HEK293 (cell line): ENCODE measurements around the gene MED20.
A peak's percentile ranks its signal among the peaks of the same experiment; 100 is the strongest.

ENCODE experiments used
- CTCF ChIA-PET: fragments of 350-600 bp; formaldehyde crosslinking; extraction: SDS; loops from one replicate; lab custom pipeline; 2021; ENCODE audit warnings: antibody characterized with exemption; lab: Yijun Ruan, JAX
- POLR2A ChIA-PET: fragments of 300-600 bp; formaldehyde crosslinking; extraction: SDS; loops from one replicate; lab custom pipeline; 2020; ENCODE audit warnings: antibody characterized with exemption, inconsistent platforms; lab: Yijun Ruan, JAX
- H3K27ac ChIP-seq: fragments of 200-500 bp; sonication (Bioruptor generic); 2 replicates; pipeline ENCODE4 v1.5.1; 2014; ENCODE audit warnings: low read depth, low read length, control low read depth, inconsistent platforms; ENCODE audit errors: extremely low read depth
- H3K36me3 ChIP-seq, 2 experiments: fragments of 200-500 bp in 1 of 2; sonication (Bioruptor generic) in 1 of 2; 1 replicate in 1 of 2; 2 replicates in 1 of 2; pipeline ENCODE4 v1.5.1; 2014 to 2017; ENCODE audit warnings: inconsistent platforms in 2 of 2, low read length in 2 of 2; ENCODE audit not compliant: control insufficient read depth in 2 of 2, insufficient read depth in 1 of 2
- H3K4me1 ChIP-seq: fragments of 200-500 bp; sonication (Bioruptor generic); 2 replicates; pipeline ENCODE4 v1.5.1; 2014; ENCODE audit warnings: mild to moderate bottlenecking, low read length, inconsistent platforms; ENCODE audit not compliant: control insufficient read depth, insufficient read depth
- H3K4me3 ChIP-seq: 2 replicates; pipeline ENCODE4 v1.5.1; 2011; ENCODE audit warnings: low read depth, mild to moderate bottlenecking, control low read depth, low read length, moderate library complexity
- H3K9me3 ChIP-seq: fragments of 200-500 bp; sonication (Bioruptor generic); 2 replicates; pipeline ENCODE4 v1.5.1; 2014; ENCODE audit warnings: low read depth, low read length, inconsistent platforms; ENCODE audit not compliant: control insufficient read depth, insufficient read depth
- SCRT2 ChIP-seq: fragments of 450-650 bp; formaldehyde crosslinking; IDR thresholded peaks from 2 replicates; pipeline ENCODE4 v1.5.1; 2016; ENCODE audit warnings: missing biosample characterization, missing genetic modification characterization
- TCF7L2 ChIP-seq: IDR thresholded peaks from 2 replicates; pipeline ENCODE4 v1.6.1; 2011; ENCODE audit warnings: low read depth, mild to moderate bottlenecking, inconsistent platforms, low read length, moderate library complexity, borderline replicate concordance
- WT1 ChIP-seq: fragments of 450-650 bp; formaldehyde crosslinking; IDR thresholded peaks from 2 replicates; pipeline ENCODE4 v1.5.1; 2016; ENCODE audit warnings: missing biosample characterization, missing genetic modification characterization
- ZBTB17 ChIP-seq: fragments of 450-650 bp; formaldehyde crosslinking; IDR thresholded peaks from 2 replicates; pipeline ENCODE4 v1.5.1; 2016; ENCODE audit warnings: missing biosample characterization, missing genetic modification characterization
- ZNF146 ChIP-seq: fragments of 450-650 bp; formaldehyde crosslinking; IDR thresholded peaks from 2 replicates; pipeline ENCODE4 v1.5.1; 2016; ENCODE audit warnings: missing biosample characterization, missing genetic modification characterization
- ZNF19 ChIP-seq: fragments of 450-650 bp; formaldehyde crosslinking; IDR thresholded peaks from 2 replicates; pipeline ENCODE4; 2016; ENCODE audit warnings: missing biosample characterization, missing genetic modification characterization, low read depth
- ZNF324 ChIP-seq: fragments of 450-650 bp; formaldehyde crosslinking; IDR thresholded peaks from 2 replicates; pipeline ENCODE4 v1.5.1; 2016; ENCODE audit warnings: missing biosample characterization, missing genetic modification characterization
- ZNF354C ChIP-seq: fragments of 450-650 bp; formaldehyde crosslinking; IDR thresholded peaks from 2 replicates; pipeline ENCODE4 v1.5.1; 2016; ENCODE audit warnings: missing biosample characterization, missing genetic modification characterization, low read depth, borderline replicate concordance
- ZNF561 ChIP-seq: fragments of 450-650 bp; IDR thresholded peaks from 2 replicates; pipeline ENCODE4 v1.5.1; 2018; ENCODE audit warnings: missing biosample characterization, missing genetic modification characterization, borderline replicate concordance
- ZNF623 ChIP-seq: fragments of 450-650 bp; formaldehyde crosslinking; IDR thresholded peaks from 2 replicates; pipeline ENCODE4 v1.5.1; 2016; ENCODE audit warnings: missing biosample characterization, missing genetic modification characterization
- TF ChIP-seq, protein P1 (sequence below): fragments of 450-650 bp; formaldehyde crosslinking; IDR thresholded peaks from 2 replicates; pipeline ENCODE4 v1.5.1; 2016; ENCODE audit warnings: missing biosample characterization, missing genetic modification characterization, borderline replicate concordance
- TF ChIP-seq, protein P2 (sequence below): fragments of 450-650 bp; formaldehyde crosslinking; IDR thresholded peaks from 2 replicates; pipeline ENCODE4 v1.5.1; 2016; ENCODE audit warnings: missing biosample characterization, missing genetic modification characterization
- TF ChIP-seq, protein P3 (sequence below): fragments of 450-650 bp; formaldehyde crosslinking; IDR thresholded peaks from 2 replicates; pipeline ENCODE4 v1.5.1; 2016; ENCODE audit warnings: missing biosample characterization, missing genetic modification characterization

MED20 gene

DNA sequence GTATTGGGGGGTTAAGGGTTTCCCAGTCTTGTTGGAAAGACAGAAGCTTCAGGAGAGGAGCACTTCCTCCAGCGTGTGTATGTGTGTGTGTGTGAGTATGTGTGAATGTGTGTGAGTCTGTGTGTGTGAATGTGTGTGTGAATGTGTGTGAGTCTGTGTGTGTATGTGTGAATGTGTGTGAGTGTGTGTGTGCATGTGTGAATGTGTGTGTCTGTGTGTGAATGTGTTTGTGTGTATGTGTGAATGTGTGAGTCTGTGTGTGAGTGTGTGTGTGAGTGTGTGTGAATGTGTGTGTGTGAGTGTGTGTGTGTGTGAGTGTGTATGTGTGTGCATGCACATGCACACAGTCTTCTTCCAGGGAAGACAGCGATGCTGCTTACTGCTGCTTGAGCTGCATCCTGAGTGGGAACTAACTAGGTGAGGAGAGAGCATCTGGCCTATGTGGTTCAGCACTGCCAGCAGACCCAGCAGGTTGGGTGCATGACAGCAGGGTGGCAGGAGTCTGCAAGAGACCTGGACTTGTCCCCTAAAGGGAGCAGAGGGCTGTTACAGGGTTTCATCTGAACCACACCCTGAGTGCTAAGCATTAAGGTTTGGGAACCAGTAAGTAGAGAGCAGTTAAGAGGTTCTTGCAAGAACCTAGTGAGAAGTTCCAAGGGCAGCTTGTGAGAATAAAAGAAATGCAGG lies 43.4 kb upstream of the MED20 start (continued):
- no peak for TF ChIP-seq TCF7L2
- TF ChIP-seq, all 188 proteins: peak for 13

DNA sequence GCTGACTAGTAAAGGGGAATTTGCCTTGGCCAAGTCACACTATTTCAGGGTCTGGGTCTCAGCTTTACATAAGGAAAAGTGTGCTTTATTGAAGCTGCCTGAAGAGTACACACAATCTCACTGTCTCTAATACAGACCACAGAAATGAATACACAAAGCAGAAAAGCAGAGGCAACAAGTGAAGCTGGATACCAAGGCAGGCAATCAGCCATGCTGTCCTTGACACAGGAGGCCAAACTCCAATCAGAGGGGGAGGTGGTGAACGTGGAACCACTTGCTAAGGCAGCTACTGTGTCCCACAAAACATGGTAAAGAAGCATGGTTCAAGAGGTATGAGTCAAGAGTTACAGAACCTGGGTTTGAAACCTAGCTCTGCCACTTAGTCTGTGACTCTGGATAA lies 42.4 kb upstream of the MED20 start:
- POLR2A ChIA-PET = interaction anchor here (0.5 to 1.3 kb wide), 4 partner anchors 9 to 87 kb away, joined by 3 to 5 read pairs (median 4); no protein-coding TSS in a partner anchor
- no peaks in the 10 kb centered on the region for H3K36me3 ChIP-seq
- H3K4me3 ChIP-seq = no peak overlapping the region
- no peaks in the 10 kb centered on the region for H3K9me3 ChIP-seq
- TF ChIP-seq SCRT2 = peak; percentile 69
- TF ChIP-seq ZNF324 (tag by site-specific recombination) = no peak
- TF ChIP-seq, all 188 proteins: peak for 1
- Histone ChIP-seq H3K27ac (no peak overlapping the region), H3K4me1 (no peaks in the 10 kb centered on the region)
- CTCF ChIA-PET = interaction anchor here (0.6 to 1.8 kb wide), 5 partner anchors 24 to 764 kb away, joined by 4 to 6 read pairs (median 6); partner anchors contain the start of genes BYSL, MED20 and TOMM6

DNA sequence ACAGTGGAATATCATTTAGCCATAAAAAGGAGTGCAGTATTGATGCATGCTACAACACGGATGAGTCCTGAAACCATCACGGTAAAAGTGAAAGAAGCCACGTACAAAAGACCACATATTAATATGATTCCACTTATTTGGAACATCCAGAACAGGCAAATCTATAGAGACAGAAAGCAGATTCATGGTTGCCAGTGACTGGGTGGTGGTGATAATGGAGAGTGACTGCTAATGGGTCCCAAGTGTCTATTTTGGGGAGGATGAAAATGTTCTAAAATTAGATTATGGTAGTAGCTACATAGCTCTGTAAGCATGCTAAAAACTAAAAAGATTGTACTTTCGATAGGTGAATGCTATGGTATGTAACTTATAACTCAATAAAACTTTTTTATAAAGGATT lies 39.1 kb upstream of the MED20 start:
- Histone ChIP-seq H3K9me3 (no peaks in the 10 kb centered on the region), H3K27ac (no peak overlapping the region), H3K4me3 (no peak overlapping the region), H3K4me1 (no peaks in the 10 kb centered on the region), H3K36me3 (no peaks in the 10 kb centered on the region)
- ChIA-PET CTCF (interaction anchor here (0.8 to 1.5 kb wide), 2 partner anchors 49 to 85 kb away, joined by 4 to 7 read pairs; no protein-coding TSS in a partner anchor), POLR2A (no interaction called here)
- peak; percentile 48; the same call in 1 of the 2 replicates for TF ChIP-seq ZNF146 (tag by site-specific recombination)
- TF ChIP-seq, protein P1, sequence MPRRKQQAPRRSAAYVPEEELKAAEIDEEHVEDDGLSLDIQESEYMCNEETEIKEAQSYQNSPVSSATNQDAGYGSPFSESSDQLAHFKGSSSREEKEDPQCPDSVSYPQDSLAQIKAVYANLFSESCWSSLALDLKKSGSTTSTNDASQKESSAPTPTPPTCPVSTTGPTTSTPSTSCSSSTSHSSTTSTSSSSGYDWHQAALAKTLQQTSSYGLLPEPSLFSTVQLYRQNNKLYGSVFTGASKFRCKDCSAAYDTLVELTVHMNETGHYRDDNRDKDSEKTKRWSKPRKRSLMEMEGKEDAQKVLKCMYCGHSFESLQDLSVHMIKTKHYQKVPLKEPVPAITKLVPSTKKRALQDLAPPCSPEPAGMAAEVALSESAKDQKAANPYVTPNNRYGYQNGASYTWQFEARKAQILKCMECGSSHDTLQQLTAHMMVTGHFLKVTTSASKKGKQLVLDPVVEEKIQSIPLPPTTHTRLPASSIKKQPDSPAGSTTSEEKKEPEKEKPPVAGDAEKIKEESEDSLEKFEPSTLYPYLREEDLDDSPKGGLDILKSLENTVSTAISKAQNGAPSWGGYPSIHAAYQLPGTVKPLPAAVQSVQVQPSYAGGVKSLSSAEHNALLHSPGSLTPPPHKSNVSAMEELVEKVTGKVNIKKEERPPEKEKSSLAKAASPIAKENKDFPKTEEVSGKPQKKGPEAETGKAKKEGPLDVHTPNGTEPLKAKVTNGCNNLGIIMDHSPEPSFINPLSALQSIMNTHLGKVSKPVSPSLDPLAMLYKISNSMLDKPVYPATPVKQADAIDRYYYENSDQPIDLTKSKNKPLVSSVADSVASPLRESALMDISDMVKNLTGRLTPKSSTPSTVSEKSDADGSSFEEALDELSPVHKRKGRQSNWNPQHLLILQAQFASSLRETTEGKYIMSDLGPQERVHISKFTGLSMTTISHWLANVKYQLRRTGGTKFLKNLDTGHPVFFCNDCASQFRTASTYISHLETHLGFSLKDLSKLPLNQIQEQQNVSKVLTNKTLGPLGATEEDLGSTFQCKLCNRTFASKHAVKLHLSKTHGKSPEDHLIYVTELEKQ = no peak

DNA sequence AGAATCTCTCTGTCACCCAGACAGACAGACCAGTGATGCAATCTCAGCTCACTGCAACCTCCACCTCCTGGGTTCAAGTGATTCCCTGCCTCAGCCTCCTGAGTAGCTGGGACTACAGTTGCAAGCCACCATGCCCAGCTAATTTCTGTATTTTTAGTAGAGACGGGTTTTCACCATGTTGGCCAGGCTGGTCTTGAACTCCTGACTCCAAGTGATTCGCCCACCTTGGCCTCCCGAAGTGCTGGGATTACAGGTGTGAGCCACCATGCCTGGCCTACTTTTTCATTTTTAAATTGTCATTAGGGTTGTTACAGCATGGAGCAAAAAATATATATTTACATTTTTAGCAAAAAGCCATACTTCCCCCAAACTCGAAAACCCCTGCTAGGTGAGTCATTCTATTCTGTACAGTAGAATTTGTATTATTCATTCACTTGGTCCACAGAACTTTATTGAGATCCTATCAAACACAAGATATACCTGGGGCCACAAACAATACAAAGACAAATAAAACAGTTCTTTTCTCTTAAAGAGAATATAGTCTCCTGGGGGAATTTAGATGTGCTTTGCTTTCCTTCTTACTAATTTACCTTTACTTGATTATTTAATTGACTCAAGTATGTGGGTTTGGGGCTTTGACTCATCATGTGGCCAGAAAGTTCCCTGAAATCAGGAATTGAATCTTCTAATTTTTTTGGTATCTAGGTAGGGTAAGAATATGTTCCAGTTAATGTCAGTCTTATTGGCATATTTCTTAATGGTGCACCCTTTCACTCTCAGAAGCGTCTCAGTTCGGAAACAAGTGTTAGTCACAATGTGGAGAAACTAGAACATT lies 37.3 kb upstream of the MED20 start:
- Histone ChIP-seq H3K27ac (no peak overlapping the region), H3K4me3 (no peak overlapping the region), H3K36me3 (no peaks in the 10 kb centered on the region), H3K9me3 (no peaks in the 10 kb centered on the region), H3K4me1 (no peaks in the 10 kb centered on the region)
- TF ChIP-seq ZNF19 (tag by site-specific recombination) (no peak), ZNF623 (tag by site-specific recombination) (no peak), WT1 (tag by site-specific recombination) (no peak), ZNF354C (tag by site-specific recombination) (no peak), ZNF561 (tag by site-specific recombination) (no peak), ZBTB17 (tag by site-specific recombination) (no peak)
- TF ChIP-seq, protein P2, sequence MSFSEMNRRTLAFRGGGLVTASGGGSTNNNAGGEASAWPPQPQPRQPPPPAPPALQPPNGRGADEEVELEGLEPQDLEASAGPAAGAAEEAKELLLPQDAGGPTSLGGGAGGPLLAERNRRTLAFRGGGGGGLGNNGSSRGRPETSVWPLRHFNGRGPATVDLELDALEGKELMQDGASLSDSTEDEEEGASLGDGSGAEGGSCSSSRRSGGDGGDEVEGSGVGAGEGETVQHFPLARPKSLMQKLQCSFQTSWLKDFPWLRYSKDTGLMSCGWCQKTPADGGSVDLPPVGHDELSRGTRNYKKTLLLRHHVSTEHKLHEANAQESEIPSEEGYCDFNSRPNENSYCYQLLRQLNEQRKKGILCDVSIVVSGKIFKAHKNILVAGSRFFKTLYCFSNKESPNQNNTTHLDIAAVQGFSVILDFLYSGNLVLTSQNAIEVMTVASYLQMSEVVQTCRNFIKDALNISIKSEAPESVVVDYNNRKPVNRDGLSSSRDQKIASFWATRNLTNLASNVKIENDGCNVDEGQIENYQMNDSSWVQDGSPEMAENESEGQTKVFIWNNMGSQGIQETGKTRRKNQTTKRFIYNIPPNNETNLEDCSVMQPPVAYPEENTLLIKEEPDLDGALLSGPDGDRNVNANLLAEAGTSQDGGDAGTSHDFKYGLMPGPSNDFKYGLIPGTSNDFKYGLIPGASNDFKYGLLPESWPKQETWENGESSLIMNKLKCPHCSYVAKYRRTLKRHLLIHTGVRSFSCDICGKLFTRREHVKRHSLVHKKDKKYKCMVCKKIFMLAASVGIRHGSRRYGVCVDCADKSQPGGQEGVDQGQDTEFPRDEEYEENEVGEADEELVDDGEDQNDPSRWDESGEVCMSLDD (tag by site-specific recombination) = no peak
- TF ChIP-seq, protein P3, sequence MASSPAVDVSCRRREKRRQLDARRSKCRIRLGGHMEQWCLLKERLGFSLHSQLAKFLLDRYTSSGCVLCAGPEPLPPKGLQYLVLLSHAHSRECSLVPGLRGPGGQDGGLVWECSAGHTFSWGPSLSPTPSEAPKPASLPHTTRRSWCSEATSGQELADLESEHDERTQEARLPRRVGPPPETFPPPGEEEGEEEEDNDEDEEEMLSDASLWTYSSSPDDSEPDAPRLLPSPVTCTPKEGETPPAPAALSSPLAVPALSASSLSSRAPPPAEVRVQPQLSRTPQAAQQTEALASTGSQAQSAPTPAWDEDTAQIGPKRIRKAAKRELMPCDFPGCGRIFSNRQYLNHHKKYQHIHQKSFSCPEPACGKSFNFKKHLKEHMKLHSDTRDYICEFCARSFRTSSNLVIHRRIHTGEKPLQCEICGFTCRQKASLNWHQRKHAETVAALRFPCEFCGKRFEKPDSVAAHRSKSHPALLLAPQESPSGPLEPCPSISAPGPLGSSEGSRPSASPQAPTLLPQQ (tag by site-specific recombination) = no peak
- ChIA-PET CTCF (interaction anchor here (0.6 kb wide), 1 partner anchor 126 kb away, joined by 3 read pairs; no protein-coding TSS in a partner anchor), POLR2A (no interaction called here)
